ENCODE measurements around the gene MRPL16.

Gene MRPL16

GRCh38 chr11:59776210-59777066, 34.1 kb downstream of the MRPL16 start:
- no peak for DNase-seq (ENCODE audit: low spot score in 2 of 2)
- in situ Hi-C loops (cut with MboI; ENCODE audit: low sequenced_read_pairs), result no loop called here
- Histone ChIP-seq H3K36me3 (replicated peaks) (peaks cover 32% of the 10 kb centered on the region), H3K27me3 (ENCODE audit: low read depth) (no peaks in the 10 kb centered on the region), H3K4me1 (no peaks in the 10 kb centered on the region), H3K9me3 (no peaks in the 10 kb centered on the region), H3K4me3 (no peak overlapping the region)

- in situ Hi-C loops (cut with MboI; ENCODE audit: low sequenced_read_pairs), result loop anchor here (25.0 kb wide), 1 partner anchor 211 kb away; no protein-coding TSS in a partner anchor
- Histone ChIP-seq H3K36me3 (replicated peaks) (peaks cover 24% of the 10 kb centered on the region), H3K4me1 (no peaks in the 10 kb centered on the region), H3K27me3 (ENCODE audit: low read depth) (no peaks in the 10 kb centered on the region), H3K4me3 (no peak overlapping the region), H3K9me3 (no peaks in the 10 kb centered on the region)
- no peak for DNase-seq (ENCODE audit: low spot score in 2 of 2)
Observed at GRCh38 chr11:59773083-59773440, 37.5 kb downstream of the MRPL16 start.

GRCh38 chr11:59771605-59772004, 39.0 kb downstream of the MRPL16 start:
- H3K36me3 ChIP-seq (replicated peaks), result peaks cover 24% of the 10 kb centered on the region
- in situ Hi-C loops (cut with MboI; ENCODE audit: low sequenced_read_pairs), result loop anchor here (25.0 kb wide), 1 partner anchor 209 kb away; no protein-coding TSS in a partner anchor
- no peaks in the 10 kb centered on the region for H3K27me3 ChIP-seq (ENCODE audit: low read depth)
- H3K9me3 ChIP-seq, result no peaks in the 10 kb centered on the region
- no peak for DNase-seq (ENCODE audit: low spot score in 2 of 2)
- no peak overlapping the region for H3K4me3 ChIP-seq
- H3K4me1 ChIP-seq, result no peaks in the 10 kb centered on the region

- no peaks in the 10 kb centered on the region for H3K4me1 ChIP-seq
Observed at GRCh38 chr11:59770869-59771268, 39.7 kb downstream of the MRPL16 start.

GRCh38 chr11:59770319-59770718, 40.3 kb downstream of the MRPL16 start:
- in situ Hi-C loops (cut with MboI; ENCODE audit: low sequenced_read_pairs), result loop anchor here (25.0 kb wide), 1 partner anchor 208 kb away; no protein-coding TSS in a partner anchor
- no peak overlapping the region for H3K4me3 ChIP-seq
- no peaks in the 10 kb centered on the region for H3K27me3 ChIP-seq (ENCODE audit: low read depth)
- no peaks in the 10 kb centered on the region for H3K4me1 ChIP-seq
- DNase-seq (ENCODE audit: low spot score in 2 of 2), result no peak
- peaks cover 14% of the 10 kb centered on the region for H3K36me3 ChIP-seq (replicated peaks)
- no peaks in the 10 kb centered on the region for H3K9me3 ChIP-seq

More at GRCh38 chr11:59770869-59771268, 39.7 kb downstream of the MRPL16 start:
- in situ Hi-C loops (cut with MboI; ENCODE audit: low sequenced_read_pairs), result loop anchor here (25.0 kb wide), 1 partner anchor 209 kb away; no protein-coding TSS in a partner anchor
- H3K4me3 ChIP-seq, result no peak overlapping the region
- H3K9me3 ChIP-seq, result no peaks in the 10 kb centered on the region
- peaks cover 20% of the 10 kb centered on the region for H3K36me3 ChIP-seq (replicated peaks)
- no peaks in the 10 kb centered on the region for H3K27me3 ChIP-seq (ENCODE audit: low read depth)
- no peak for DNase-seq (ENCODE audit: low spot score in 2 of 2)

GRCh38 chr11:59769828-59770227, 40.8 kb downstream of the MRPL16 start:
- Histone ChIP-seq H3K4me1 (no peaks in the 10 kb centered on the region), H3K27me3 (ENCODE audit: low read depth) (no peaks in the 10 kb centered on the region), H3K4me3 (no peak overlapping the region), H3K9me3 (no peaks in the 10 kb centered on the region), H3K36me3 (replicated peaks) (peaks cover 9% of the 10 kb centered on the region)
- in situ Hi-C loops (cut with MboI; ENCODE audit: low sequenced_read_pairs), result loop anchor here (25.0 kb wide), 1 partner anchor 208 kb away; no protein-coding TSS in a partner anchor
- no peak for DNase-seq (ENCODE audit: low spot score in 2 of 2)

GRCh38 chr11:59769111-59769510, 41.5 kb downstream of the MRPL16 start:
- Histone ChIP-seq H3K9me3 (no peaks in the 10 kb centered on the region), H3K4me3 (no peak overlapping the region), H3K36me3 (replicated peaks) (peaks cover 8% of the 10 kb centered on the region), H3K4me1 (no peaks in the 10 kb centered on the region), H3K27me3 (ENCODE audit: low read depth) (no peaks in the 10 kb centered on the region)
- in situ Hi-C loops (cut with MboI; ENCODE audit: low sequenced_read_pairs), result loop anchor here (25.0 kb wide), 1 partner anchor 207 kb away; no protein-coding TSS in a partner anchor
- DNase-seq (ENCODE audit: low spot score in 2 of 2), result no peak

- no peaks in the 10 kb centered on the region for H3K36me3 ChIP-seq (replicated peaks)
- in situ Hi-C loops (cut with MboI; ENCODE audit: low sequenced_read_pairs), result loop anchor here (25.0 kb wide), 1 partner anchor 205 kb away; no protein-coding TSS in a partner anchor
- H3K4me3 ChIP-seq, result no peak overlapping the region
- H3K27me3 ChIP-seq (ENCODE audit: low read depth), result no peaks in the 10 kb centered on the region
- no peaks in the 10 kb centered on the region for H3K4me1 ChIP-seq
- no peak for DNase-seq (ENCODE audit: low spot score in 2 of 2)
- H3K9me3 ChIP-seq, result no peaks in the 10 kb centered on the region
Observed at GRCh38 chr11:59767225-59767611, 43.4 kb downstream of the MRPL16 start.

- in situ Hi-C loops (cut with MboI; ENCODE audit: low sequenced_read_pairs), result loop anchor here (25.0 kb wide), 1 partner anchor 204 kb away; no protein-coding TSS in a partner anchor
- Histone ChIP-seq H3K36me3 (replicated peaks) (no peaks in the 10 kb centered on the region), H3K4me3 (no peak overlapping the region), H3K27me3 (ENCODE audit: low read depth) (no peaks in the 10 kb centered on the region), H3K9me3 (no peaks in the 10 kb centered on the region), H3K4me1 (no peaks in the 10 kb centered on the region)
- DNase-seq (ENCODE audit: low spot score in 2 of 2), result no peak
Observed at GRCh38 chr11:59766542-59767224, 43.9 kb downstream of the MRPL16 start.

GRCh38 chr11:59765068-59765735, 45.4 kb downstream of the MRPL16 start:
- Histone ChIP-seq H3K4me3 (no peak overlapping the region), H3K27me3 (ENCODE audit: low read depth) (no peaks in the 10 kb centered on the region), H3K4me1 (no peaks in the 10 kb centered on the region), H3K9me3 (no peaks in the 10 kb centered on the region), H3K36me3 (replicated peaks) (no peaks in the 10 kb centered on the region)
- in situ Hi-C loops (cut with MboI; ENCODE audit: low sequenced_read_pairs), result loop anchor here (25.0 kb wide), 1 partner anchor 203 kb away; no protein-coding TSS in a partner anchor
- DNase-seq (ENCODE audit: low spot score in 2 of 2), result no peak

- Histone ChIP-seq H3K36me3 (replicated peaks) (no peaks in the 10 kb centered on the region; the same call in 1 of the 2 replicates), H3K4me1 (no peaks in the 10 kb centered on the region), H3K4me3 (no peak overlapping the region), H3K9me3 (no peaks in the 10 kb centered on the region), H3K27me3 (ENCODE audit: low read depth) (no peaks in the 10 kb centered on the region)
- in situ Hi-C loops (cut with MboI; ENCODE audit: low sequenced_read_pairs), result loop anchor here (25.0 kb wide), 1 partner anchor 200 kb away; no protein-coding TSS in a partner anchor
- DNase-seq (ENCODE audit: low spot score in 2 of 2), result no peak
Observed at GRCh38 chr11:59761993-59762392, 48.6 kb downstream of the MRPL16 start.

GRCh38 chr11:59760771-59761170, 49.8 kb downstream of the MRPL16 start:
- in situ Hi-C loops (cut with MboI; ENCODE audit: low sequenced_read_pairs), result loop anchor here (25.0 kb wide), 1 partner anchor 198 kb away; no protein-coding TSS in a partner anchor
- H3K9me3 ChIP-seq, result no peaks in the 10 kb centered on the region
- H3K4me3 ChIP-seq, result no peak overlapping the region
- DNase-seq (ENCODE audit: low spot score in 2 of 2), result no peak
- H3K4me1 ChIP-seq, result peaks cover 8% of the 10 kb centered on the region
- H3K36me3 ChIP-seq (replicated peaks), result no peaks in the 10 kb centered on the region; the same call in 1 of the 2 replicates
- H3K27me3 ChIP-seq (ENCODE audit: low read depth), result no peaks in the 10 kb centered on the region

- H3K4me3 ChIP-seq, result no peak overlapping the region
- DNase-seq (ENCODE audit: low spot score in 2 of 2), result peak in 1 of 2 experiments; percentile 14
- in situ Hi-C loops (cut with MboI; ENCODE audit: low sequenced_read_pairs), result loop anchor here (10.0 to 25.0 kb wide), 3 partner anchors 45 to 198 kb away; no protein-coding TSS in a partner anchor
- H3K27me3 ChIP-seq (ENCODE audit: low read depth), result no peaks in the 10 kb centered on the region
- H3K4me1 ChIP-seq, result peaks cover 8% of the 10 kb centered on the region
- H3K9me3 ChIP-seq, result no peaks in the 10 kb centered on the region
- no peaks in the 10 kb centered on the region; the same call in 1 of the 2 replicates for H3K36me3 ChIP-seq (replicated peaks)
Observed at GRCh38 chr11:59759900-59760299, 50.7 kb downstream of the MRPL16 start.
